ENCODE measurements around the gene CNTN4.

GRCh38 chr3:2873986-2874385 lies 775.3 kb downstream of the CNTN4 start:
- no peak for TF ChIP-seq CTCF (optimal IDR thresholded peaks at IDR 0.05 in 1 of 3, IDR thresholded peaks at IDR 0.05 in 1 of 3, conservative IDR thresholded peaks at IDR 0.05 in 1 of 3; ENCODE audit: extremely low read depth in 1 of 3, insufficient read depth in 2 of 3, low read length in 3 of 3)
- TF ChIP-seq EZH2 (IDR thresholded peaks at IDR 0.05; ENCODE audit: low read length) = no peak

All from keratinocyte (primary cell).